HG02623 (cell line): ENCODE measurements around the gene SDK1.

Experiments
- ATAC-seq: cut with Tn5 transposase; IDR thresholded peaks from one replicate; pipeline ENCODE4 v1.9.1; 2021; ENCODE audit warnings: moderate library complexity; ENCODE audit not compliant: unreplicated experiment

SDK1 gene

DNA sequence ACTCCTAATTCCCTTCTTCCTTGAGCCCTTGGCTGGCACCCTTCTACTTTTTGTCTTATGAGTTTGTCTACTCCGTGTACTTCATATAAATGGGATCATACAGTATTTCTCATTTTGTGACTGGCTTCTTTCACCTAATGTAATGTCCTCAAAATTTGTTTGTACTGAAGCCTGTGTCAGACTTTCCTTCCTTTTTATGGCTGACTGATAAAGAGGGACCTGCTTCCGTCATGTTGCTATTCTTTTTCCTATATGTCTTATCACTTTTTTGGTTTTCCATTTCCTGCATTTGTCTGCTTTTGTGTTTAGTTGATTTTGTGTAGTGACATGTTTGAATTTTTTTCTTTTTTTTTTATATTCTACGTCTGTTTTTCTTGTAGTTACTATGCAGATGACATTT is 470.9 kb downstream of the SDK1 start:
- no peak for ATAC-seq

DNA sequence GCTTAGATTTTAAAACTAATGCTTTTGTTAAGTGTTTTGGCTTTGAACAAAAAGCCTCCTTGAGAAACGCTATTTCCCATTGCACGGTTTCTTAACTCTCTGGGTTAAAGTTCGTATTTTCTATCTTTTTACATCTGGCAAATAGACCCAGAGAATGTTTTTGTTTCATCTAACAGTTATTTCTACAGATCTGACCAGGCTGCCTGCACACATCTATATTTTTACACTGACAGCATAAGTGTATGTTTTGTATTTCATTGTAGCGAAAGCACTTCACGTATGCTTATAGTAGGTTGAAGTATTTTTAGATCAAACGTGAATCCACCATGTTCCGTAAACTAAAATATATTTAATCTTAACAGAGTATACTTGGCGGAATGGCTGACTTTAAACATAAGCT is 477.3 kb downstream of the SDK1 start:
- no peak for ATAC-seq

DNA sequence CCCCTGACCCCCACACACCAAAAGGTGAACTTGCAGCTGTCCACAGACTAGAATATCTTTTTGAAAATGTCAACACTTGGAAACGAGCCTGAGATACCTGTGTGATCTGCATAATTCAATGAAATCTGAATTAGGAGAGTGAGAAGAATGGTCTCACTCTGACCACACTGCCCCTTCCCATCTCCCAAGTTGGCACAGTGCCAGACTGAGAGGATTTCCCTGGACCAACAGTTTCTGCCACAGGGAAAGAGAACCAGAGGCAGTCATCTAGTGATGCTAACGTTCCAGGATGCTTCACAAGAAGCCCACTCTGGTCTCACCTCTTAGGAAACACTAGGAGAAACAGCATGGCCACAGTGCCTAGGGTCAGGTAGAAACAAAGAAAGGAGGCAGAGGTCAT is 479.0 kb downstream of the SDK1 start:
- ATAC-seq: no peak

DNA sequence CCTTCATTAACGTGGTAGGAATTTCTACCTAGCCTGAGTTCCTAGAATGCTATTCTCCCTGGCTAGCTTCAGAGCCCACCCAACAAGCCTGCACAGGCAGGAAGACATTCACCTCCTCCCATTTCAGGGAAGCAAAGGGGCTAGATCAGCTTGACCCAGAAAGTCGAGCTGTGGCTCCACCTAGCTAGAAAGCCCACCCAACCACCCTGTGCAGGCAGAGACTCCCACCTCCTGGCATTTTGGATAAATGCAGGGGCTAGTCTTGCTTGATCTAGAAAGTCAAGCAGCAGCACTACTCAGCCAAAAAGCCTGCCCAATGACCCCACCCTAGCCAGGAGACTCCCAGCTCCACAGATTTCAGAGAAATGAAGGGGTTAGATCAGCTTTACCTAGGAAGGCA is 479.5 kb downstream of the SDK1 start:
- ATAC-seq: no peak

DNA sequence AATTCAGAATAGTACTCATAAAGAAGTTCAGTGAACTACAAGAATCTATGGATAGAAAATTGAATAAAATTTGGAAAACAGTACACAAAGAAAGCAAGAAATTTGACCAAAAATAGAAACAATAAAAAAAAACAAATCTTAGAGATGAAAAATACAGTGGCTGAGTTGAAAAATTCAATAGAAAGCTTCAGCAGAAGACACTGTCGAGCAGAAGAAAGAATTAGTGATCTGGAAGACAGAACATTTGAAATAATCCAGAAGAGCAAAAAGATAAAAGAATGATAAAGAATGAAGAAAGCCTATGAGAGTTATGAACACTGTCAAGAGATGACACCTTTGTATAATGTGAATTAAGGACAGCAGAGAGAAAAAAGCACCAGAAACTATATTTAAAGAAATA is 480.6 kb downstream of the SDK1 start:
- ATAC-seq: no peak

DNA sequence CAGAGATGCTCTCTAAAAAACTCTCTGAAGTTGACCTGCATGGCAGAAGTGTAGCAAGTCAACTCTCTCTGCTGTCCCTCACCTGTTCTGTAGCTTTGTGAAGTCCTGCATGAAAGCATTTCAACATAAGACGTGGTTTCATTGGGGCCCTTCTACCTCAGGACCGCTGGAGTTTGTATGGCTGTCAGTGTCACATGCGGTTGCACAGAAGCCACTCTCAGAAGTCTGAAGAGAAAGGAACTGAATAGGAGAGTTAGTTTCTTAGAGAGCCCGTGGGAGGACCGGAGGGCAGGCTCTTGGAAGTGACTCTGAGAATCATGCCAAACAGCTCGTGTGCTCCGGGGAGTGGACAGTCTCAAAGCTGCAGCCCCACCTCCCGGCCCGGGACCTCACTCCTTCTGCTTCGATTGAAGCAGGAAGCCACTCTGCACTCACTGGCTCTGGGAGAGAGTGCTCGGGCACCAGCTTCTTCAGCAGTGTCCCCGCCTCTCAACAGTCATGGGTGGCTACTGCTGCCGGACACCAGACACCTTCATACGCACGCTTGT is 486.7 kb downstream of the SDK1 start:
- ATAC-seq: no peak

DNA sequence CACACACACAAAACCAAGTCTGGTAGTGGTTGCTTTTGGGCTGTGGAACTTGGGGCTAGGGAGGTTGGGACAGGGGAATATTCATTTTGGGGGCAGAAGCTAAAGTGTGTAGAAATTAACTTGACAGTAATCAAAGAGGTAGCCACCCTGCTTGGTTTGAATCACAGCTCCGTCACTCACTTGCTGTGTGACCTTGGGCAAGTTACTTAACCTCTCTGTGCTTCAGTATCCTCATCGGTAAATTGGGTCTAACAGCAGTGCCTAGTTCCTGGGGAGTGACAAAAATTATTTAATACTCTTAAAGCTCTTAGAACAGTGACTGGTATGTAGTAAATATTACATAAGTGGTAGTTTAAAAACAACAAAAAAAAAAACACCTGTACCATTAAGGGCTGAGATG is 489.8 kb downstream of the SDK1 start:
- no peak for ATAC-seq

DNA sequence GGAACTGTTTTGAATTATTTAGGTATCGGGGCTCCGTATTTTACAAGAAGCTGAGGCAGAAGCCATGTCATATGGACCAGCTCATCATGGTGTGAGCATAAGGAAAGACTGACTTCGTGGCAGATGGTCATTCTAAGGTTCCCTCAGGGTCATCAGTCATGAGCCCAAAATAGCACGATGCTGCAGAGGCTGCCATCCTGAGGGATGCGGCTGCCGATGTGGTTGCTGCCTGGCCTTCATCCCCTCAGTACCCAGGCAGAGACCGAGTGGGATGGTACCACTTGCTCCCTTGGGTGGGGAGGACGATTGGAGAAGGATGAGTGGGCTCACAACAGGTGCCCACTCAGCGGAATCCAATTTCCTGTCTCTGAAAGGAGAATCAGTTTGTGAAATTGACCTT is 490.3 kb downstream of the SDK1 start:
- ATAC-seq: no peak

DNA sequence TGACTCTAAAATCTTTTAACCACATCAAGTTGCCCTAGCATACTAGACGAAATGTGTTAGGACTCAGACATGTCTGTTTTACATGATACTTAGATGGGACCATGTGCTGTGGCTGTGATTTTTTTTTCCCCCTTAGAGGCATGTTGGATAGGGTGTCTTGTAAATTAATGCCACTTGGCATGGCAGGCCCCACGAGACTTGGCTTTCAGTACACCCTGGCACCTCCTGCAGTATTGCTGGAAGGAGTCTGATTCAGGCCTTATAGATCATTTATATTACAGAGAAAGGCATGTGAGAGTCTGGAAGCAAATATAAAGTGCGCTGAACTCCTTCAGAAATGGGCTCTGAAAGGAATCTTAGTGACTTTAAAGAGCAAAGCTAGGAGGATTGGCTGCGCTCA is 494.1 kb downstream of the SDK1 start:
- no peak for ATAC-seq

DNA sequence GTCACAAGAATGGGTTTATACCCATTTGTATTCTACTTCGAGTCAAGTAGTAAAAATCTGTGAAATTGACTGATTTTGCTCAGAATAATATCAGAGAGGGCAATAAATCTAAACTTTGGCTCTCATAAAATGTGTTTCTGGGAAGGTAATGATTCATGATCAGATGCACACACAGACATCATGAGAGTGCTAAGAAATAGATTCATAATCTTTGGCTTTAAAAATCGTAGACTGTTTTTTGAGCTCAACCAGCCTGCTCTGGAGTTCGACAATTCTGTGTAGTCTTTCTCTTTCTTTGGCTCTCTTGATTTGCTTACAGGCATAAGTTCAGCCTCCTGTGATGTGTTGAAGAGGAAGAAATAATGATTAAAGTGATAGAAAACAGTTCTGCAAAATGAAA is 494.7 kb downstream of the SDK1 start:
- no peak for ATAC-seq

DNA sequence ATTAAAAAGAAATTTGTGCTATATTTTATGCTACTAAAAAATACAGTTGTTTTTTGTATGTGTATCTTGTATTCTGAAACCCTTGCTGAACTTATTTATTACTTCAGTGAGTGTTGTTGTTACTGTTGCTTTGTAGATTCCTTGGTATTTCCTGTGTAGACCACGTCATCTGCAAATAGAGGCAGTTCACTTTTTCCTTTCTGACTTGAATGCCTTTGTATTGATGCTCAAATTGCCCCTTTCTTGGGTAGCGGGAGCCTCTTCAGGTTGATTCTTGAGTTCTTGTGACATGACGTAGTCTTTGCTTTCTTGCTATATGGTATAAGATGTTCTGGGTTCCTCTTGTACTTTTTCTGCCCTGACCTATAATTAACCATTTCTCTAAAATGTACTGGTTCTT is 504.1 kb downstream of the SDK1 start:
- no peak for ATAC-seq

DNA sequence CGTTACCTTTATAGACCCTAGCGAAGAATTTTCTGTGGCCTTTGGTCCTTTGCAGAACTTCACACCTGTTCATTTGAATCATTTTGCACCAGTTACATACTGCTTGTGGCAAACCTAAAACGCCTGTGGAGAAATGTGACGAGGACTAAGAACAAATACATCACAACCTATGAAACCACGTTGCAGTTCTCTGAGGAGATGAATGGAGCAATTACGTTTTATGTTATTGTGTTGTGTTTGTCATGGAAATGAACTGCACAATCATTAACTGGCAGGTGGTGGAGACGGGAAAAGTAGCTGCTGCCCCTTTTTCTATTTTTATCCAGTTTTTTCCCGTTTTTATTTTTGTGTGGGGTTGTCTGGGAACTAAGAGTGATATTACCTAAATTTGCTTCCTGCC is 505.5 kb downstream of the SDK1 start:
- no peak for ATAC-seq

DNA sequence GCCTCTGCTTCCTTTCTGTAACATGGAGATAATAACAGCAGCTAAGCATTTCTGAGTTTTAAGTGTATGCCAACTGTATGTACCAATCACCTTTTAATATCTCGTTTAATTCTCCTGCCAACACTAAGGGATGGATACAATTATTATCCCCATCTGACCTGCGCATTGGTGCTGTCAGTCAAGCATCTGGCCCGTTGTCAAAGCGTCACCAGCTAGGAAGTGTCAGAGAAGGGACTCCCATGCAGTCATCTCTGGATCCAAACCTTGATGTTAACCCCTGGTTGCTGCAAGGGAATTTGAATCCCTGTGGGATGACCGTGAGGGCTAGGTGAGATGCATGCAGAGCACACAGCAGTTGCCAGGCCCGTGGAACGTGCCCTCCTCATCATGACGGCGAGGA is 506.8 kb downstream of the SDK1 start:
- ATAC-seq: no peak

DNA sequence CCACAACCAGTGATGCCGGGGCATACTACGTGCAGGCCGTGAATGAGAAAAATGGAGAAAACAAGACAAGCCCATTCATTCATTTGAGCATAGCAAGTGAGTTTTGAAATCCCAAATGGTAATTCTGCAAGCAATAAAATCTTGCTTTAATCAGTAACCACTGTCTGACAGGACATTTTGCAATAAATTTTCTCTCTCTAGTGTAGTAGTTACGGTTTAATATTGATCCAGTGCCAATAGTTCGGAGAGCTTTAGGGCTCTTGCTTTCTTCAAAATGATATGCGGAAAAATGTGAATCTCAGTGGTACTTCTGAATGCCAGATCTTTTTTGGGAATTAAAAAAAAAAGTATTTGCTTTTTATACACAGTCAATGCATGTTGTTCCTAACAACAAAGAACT is 520.4 kb downstream of the SDK1 start:
- ATAC-seq: no peak

DNA sequence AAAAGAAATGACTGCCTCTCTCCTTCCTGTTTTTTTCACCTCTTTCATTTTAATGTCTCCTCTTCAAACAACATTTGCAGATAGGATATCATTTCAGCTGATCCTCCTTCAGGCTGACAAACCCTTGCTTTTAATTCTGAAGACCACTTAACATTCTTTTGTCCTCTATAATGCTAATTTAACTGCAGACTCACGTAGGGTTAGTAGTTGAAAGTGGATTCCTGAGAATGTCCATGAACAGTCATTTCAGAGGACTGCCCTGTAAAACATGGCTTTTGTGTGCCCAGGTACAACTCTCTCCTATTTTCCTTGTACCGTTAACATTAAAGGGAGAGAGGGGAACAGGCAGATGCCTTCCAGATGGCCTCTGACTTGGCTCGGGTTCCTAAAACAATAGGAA is 524.4 kb downstream of the SDK1 start:
- no peak for ATAC-seq

DNA sequence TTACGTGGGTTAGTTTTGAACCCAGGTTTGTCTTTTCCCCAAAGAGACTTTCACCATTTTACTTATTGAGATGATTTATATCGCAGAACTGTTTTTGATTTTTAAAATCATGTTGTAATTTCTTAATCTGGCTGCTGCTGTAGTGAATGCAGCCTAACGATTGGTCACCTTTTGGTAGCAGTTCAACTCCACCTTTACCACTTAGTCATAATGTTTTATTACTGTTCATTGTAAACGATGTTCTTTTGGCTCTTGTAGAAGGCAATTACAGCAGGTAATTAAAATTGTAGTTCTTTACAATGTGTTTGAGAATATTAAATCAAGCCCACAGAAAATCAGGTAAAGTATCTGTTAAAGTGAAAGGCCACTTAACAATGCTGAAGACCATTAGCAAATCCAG is 531.1 kb downstream of the SDK1 start:
- ATAC-seq: no peak

DNA sequence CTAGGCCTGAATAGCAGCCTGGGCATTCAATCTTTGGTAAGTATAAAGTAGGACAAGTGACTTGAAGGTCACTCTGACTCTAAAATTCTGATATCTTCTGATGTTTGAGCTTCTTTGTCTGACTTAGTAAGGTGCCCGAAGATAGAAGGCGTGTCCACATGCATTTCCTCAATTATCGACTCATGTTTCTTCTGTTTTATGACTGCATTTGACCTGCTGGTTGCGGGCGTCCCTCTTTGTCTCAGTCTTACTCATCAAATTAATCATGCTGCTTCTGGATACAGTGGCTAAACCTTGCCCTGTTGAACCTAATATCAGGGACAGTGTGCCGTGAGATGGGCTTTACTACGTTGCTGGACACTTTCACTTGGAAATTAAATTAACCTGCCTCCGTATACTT is 534.1 kb downstream of the SDK1 start:
- no peak for ATAC-seq

DNA sequence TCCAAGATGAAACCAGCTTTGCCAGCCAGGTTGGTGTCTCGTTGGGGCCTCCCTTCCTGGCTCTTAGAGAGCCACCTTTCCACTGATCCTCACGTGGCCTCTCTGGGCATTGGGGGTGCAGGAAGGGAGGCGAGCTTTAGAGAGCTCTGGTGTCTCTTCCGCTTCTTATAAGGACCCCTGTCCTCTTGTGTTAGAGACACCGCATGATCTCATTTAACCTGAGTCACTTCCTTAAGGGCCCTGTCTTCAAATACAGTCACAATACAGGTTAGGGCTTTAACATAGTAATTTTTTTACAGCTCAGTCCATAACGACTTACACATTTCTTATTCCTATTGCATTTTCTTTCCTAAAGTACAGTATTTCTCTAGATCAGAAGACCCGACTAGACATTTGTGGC is 535.8 kb downstream of the SDK1 start:
- no peak for ATAC-seq

DNA sequence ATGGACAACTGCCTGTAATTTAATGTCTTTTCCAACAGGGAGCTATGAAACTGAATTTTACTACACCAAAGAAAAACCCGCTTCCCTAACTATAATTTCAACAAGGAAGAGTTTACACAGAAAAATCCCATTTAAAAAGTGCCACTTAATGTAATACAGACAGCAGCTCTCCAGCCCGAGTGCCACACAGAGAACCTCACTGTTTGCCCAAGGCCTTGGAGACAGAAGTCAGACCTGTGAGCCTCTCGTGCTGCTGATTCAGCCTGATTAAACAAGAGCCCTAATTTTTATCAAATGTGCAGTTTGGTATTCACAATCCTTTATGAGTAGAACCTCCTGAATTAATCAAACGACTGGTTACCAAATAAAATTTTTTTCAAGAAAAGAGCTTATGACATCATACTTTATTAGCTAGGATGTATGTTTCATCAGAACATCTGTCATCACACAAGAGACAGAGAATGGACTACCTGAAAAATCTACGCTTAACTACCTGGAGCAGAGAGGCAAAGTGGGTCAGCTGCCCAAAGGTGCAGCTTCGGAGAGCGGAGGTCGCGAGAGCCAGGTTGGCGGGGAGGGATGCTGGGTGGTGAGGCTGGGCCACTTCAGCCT is 543.6 kb downstream of the SDK1 start:
- ATAC-seq: no peak

DNA sequence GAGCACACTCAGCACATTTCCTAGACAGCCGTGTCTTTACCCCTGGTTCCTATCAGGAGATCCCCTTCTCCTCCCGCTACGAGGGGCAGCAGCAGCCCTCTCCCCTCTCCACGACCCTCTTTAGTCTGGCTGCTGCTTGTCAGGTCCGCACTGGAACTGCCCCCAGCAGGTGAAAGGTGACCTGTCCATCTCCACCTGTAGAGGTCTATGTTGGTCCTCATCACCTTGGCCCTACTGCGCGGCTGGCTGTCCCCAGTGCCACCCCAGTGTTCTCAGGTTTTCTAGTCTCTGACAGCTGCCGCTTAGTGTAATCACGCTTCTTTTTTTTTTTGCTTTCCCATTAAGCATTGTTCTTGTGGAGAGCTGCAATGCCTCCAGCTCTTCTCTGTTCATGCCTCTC is 545.7 kb downstream of the SDK1 start:
- no peak for ATAC-seq

DNA sequence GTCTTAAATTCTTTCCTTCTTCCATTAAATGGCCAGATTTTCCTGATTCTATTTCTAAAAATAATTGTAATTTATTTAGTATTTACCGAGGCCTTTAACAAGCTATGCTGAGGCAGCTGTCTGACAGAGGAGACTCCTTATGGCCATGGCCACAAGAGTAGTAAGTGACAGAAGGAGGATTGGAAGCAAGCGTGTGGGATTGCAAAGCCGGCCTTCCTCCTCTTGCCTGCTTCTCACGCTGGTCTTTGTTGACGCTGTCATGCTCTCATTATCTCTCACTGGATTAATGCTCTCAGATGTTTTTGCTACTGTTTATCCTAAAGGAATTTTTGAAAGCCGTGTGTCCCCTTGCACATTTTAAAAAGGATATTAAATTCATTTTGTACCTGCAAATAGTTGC is 546.3 kb downstream of the SDK1 start:
- ATAC-seq: no peak

DNA sequence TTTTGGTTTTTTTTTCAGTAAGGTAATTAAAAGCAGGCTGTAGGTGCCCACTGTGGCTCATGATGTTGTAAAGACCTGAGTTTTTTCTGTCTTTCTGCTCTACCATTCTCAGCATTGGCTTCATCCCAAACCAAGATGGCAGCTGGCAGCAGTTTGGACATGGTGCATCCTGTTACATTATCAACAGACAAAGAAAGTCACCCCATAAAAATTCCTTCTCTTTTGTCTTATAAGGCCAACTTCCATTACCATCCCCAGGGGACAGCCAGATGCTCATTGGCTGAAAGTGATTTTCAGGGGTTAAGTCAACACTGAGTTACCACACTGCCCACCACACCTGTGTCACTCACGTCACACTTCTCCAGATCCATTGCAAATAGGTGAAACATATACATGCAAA is 558.4 kb downstream of the SDK1 start:
- ATAC-seq: no peak

DNA sequence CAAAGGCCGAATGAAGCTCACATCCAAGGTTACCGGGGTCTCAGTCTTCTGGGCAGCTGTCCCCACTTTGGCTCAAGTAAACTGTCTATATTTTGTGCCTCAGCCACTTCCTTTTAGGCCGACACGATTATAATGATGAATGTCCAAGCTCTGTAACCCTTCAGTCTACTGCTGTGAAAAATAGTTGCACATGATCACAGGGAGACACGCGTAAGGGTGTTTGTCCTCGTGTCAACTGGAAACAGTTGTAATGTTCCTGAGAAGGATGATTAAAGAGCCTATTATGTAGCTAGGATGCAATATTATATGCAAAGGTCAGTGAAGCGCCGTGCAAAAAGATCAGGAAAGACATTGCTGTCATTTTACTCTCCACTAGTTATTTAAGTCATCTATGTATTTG is 559.9 kb downstream of the SDK1 start:
- no peak for ATAC-seq

DNA sequence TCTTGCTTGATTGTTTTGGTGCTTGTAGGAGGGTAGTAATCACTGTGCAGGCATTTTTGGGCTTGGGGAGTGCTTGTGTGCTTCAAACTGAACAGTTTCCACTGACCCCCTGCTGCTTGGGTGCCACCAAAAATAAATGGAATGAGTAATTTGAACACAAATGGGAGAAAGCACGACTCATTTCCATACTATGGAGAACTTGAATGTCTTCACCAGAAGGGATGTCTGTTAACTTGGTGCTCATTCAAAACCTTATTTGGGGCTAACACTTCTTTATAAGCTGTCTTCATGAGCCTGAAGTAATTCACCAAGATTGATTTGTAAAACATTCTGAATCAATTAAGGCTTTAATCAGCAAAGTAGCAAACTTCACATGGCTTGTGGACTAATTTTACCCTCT is 560.3 kb downstream of the SDK1 start:
- no peak for ATAC-seq
